Ovary (tissue), 3 donors: ENCODE measurements around the gene WWOX.

Source experiments
- EP300 ChIP-seq: sonication (generic); formaldehyde crosslinking; IDR thresholded peaks from one replicate; pipeline ENCODE4 v1.6.1; 2017; ENCODE audit warnings: antibody characterized with exemption
- POLR2A ChIP-seq: fragments of 450-650 bp; IDR thresholded peaks from one replicate; pipeline ENCODE4 v1.6.1; 2017; ENCODE audit warnings: antibody characterized with exemption, mild to moderate bottlenecking, moderate library complexity
- TF ChIP-seq, protein P1 (sequence below), 3 donors: fragments of 450-650 bp in 2 of 3; fragments of 200-600 bp in 1 of 3; IDR thresholded peaks; one replicate each; pipeline versions ENCODE4 v1.5.1 to v1.8.0; 2016 to 2022; ENCODE audit warnings: antibody characterized with exemption in 3 of 3, mild to moderate bottlenecking in 1 of 3
- donor health status: DM: no; HTN: no; CAD: no.

DNA sequence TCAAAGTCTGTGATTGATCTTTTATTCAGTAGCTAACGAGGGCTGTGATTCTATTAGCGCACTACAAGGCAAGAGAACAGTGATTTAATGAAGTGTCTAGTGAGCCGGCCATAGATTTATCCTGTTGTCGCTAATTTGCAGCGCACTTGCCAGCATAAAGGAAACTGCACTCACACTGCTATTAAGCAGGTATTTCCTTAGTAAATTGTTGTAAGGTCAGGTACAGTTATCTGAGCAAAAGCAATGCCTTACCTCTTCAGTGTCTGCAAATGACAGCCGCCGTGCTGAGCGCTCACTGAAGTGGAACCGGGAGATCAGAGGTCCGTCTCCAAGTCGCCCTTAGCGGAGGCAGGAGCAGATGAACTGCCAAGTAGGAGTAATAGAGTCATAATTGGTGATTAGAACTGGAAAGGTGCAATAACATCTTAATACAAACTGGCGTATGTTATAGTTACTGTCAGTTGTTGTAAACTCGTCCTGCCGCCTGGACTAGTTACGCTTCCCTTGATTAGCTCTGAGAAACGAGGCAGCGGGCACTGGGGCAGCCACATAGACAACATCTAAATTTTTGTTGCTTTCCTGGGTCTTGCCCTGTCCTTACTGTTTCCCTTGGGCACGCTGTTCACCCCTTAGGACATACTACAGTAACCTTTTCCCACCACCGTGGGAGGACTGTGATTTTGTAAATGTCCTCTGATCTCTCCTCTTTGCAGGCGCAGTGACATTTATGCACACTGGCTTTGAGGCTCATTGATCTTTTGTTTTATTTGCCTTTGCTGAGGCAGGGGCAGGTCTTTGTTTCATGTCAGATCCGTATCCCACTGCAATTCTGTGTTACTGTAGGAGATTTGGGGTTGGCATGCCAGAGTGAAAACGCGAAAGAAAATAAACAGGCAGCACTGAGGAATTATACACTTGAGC lies 363.1 kb downstream of the WWOX start:
- TF ChIP-seq, protein P1, sequence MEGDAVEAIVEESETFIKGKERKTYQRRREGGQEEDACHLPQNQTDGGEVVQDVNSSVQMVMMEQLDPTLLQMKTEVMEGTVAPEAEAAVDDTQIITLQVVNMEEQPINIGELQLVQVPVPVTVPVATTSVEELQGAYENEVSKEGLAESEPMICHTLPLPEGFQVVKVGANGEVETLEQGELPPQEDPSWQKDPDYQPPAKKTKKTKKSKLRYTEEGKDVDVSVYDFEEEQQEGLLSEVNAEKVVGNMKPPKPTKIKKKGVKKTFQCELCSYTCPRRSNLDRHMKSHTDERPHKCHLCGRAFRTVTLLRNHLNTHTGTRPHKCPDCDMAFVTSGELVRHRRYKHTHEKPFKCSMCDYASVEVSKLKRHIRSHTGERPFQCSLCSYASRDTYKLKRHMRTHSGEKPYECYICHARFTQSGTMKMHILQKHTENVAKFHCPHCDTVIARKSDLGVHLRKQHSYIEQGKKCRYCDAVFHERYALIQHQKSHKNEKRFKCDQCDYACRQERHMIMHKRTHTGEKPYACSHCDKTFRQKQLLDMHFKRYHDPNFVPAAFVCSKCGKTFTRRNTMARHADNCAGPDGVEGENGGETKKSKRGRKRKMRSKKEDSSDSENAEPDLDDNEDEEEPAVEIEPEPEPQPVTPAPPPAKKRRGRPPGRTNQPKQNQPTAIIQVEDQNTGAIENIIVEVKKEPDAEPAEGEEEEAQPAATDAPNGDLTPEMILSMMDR (IDR thresholded peaks at IDR 0.05), result no peak
- TF ChIP-seq EP300 (no peak), POLR2A (no peak)
